Smooth muscle cell (in vitro differentiated cells): ENCODE measurements around the gene ALDH2. TPM values are rescaled to one million over a fixed set of nuclear protein-coding genes. Genes with fewer than 3 reads are reported as not detected.

ENCODE experiments used
- DNase-seq: peaks from one replicate; lab custom pipeline; 2025; ENCODE audit not compliant: unreplicated experiment; lab: John Stamatoyannopoulos, UW
- H2AFZ ChIP-seq: fragments of 200-600 bp; sonication (generic); 2 replicates; pipeline ENCODE4 v1.6.0; 2016; ENCODE audit warnings: antibody characterized with exemption, low read depth, mild to moderate bottlenecking
- H3F3A ChIP-seq: fragments of 200-600 bp; sonication (generic); 2 replicates; pipeline ENCODE4 v1.6.0; 2017; ENCODE audit warnings: antibody characterized with exemption, low read depth
- H3K27ac ChIP-seq: fragments of 200-600 bp; sonication (generic); 2 replicates; pipeline ENCODE4 v1.5.1; 2016; ENCODE audit warnings: low read depth, mild to moderate bottlenecking
- H3K27me3 ChIP-seq: fragments of 200-600 bp; sonication (generic); 2 replicates; pipeline ENCODE4 v1.6.1; 2016; ENCODE audit warnings: low read depth, mild to moderate bottlenecking
- H3K36me3 ChIP-seq: fragments of 200-600 bp; sonication (generic); 2 replicates; pipeline ENCODE4 v1.5.1; 2016; ENCODE audit warnings: low read depth
- H3K4me1 ChIP-seq: fragments of 200-600 bp; sonication (generic); 2 replicates; pipeline ENCODE4 v1.5.1; 2016; ENCODE audit warnings: low read depth
- H3K4me2 ChIP-seq: fragments of 200-600 bp; sonication (generic); 2 replicates; pipeline ENCODE4 v1.6.0; 2016; ENCODE audit warnings: mild to moderate bottlenecking
- H3K4me3 ChIP-seq: fragments of 200-600 bp; sonication (generic); 2 replicates; pipeline ENCODE4 v1.5.1; 2016; ENCODE audit warnings: mild to moderate bottlenecking
- H3K79me2 ChIP-seq: fragments of 200-600 bp; sonication (generic); 2 replicates; pipeline ENCODE4 v1.6.0; 2016; ENCODE audit warnings: low read depth, mild to moderate bottlenecking
- H3K9ac ChIP-seq: fragments of 200-600 bp; sonication (generic); 2 replicates; pipeline ENCODE4 v1.6.0; 2016; ENCODE audit warnings: low read depth
- H3K9me3 ChIP-seq: fragments of 200-600 bp; sonication (generic); replicated peaks from 2 replicates; pipeline ENCODE4 v1.5.1; 2016; ENCODE audit warnings: low read depth
- H4K20me1 ChIP-seq: fragments of 200-600 bp; sonication (generic); 2 replicates; pipeline ENCODE4 v1.6.0; 2016; ENCODE audit warnings: low read depth
- WGBS: methylation state at CpG from one replicate; pipeline ENCODE4 v1.1.7; 2016; ENCODE audit warnings: low lambda C conversion rate; 5-methylcytosine and 5-hydroxymethylcytosine counted together
- polyA plus RNA-seq: library from polyadenylated mRNA; unstranded; fragments of >200 nt; fragmentation: Nextera tagmentation; extraction: Ambion mirVana; gene quantifications from 2 replicates; pipeline ENCODE4 v1.2.1, GENCODE V29; 2016
- total RNA-seq: library from RNA; depleted of rRNA; stranded (reverse); fragments of >200 nt; gene quantifications from 2 replicates; pipeline ENCODE4 v1.2.3, GENCODE V29; 2014
- TF ChIP-seq, protein P1 (sequence below): fragments of 200-600 bp; sonication (generic); IDR thresholded peaks from 2 replicates; pipeline ENCODE4 v1.5.1; 2017; ENCODE audit warnings: borderline replicate concordance, mild to moderate bottlenecking, antibody characterized with exemption; ENCODE audit not compliant: insufficient read depth, poor library complexity, severe bottlenecking

The ALDH2 gene
- total and polyA plus RNA-seq, 2 experiments from 2014 or later = 17.0 to 54.6 TPM

DNA sequence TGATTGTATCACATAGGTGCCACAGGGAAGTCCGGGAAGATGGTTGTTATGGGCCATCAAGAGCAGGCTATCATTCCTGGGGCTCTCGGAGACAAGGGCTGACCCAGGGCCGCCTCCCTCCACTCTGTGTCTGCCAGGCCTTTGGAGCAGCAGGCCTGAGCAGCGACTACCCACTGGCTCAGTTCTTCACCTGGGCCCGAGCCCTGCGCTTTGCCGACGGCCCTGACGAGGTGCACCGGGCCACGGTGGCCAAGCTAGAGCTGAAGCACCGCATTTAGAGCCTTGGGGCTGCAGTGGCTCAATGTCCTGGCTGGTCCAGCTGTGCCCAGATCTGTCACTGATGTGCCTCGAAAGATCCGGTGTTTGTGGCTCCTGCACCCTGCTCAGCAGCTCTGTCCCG is 10.5 kb upstream of the ALDH2 start:
- TF ChIP-seq, protein P1, sequence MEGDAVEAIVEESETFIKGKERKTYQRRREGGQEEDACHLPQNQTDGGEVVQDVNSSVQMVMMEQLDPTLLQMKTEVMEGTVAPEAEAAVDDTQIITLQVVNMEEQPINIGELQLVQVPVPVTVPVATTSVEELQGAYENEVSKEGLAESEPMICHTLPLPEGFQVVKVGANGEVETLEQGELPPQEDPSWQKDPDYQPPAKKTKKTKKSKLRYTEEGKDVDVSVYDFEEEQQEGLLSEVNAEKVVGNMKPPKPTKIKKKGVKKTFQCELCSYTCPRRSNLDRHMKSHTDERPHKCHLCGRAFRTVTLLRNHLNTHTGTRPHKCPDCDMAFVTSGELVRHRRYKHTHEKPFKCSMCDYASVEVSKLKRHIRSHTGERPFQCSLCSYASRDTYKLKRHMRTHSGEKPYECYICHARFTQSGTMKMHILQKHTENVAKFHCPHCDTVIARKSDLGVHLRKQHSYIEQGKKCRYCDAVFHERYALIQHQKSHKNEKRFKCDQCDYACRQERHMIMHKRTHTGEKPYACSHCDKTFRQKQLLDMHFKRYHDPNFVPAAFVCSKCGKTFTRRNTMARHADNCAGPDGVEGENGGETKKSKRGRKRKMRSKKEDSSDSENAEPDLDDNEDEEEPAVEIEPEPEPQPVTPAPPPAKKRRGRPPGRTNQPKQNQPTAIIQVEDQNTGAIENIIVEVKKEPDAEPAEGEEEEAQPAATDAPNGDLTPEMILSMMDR = no peak
- Histone ChIP-seq H3F3A (no peaks in the 10 kb centered on the region), H3K4me3 (no peak overlapping the region), H3K36me3 (no peaks in the 10 kb centered on the region), H3K4me2 (no peak overlapping the region), H3K27ac (no peak overlapping the region), H3K4me1 (peaks cover 5% of the 10 kb centered on the region), H3K79me2 (no peaks in the 10 kb centered on the region), H4K20me1 (peaks cover 8% of the 10 kb centered on the region), H2AFZ (no peak overlapping the region), H3K27me3 (no peaks in the 10 kb centered on the region), H3K9ac (no peak overlapping the region), H3K9me3 (no peaks in the 10 kb centered on the region)
- no peak for DNase-seq
- 99% methylated on average over 15 of the region's 15 CpGs for WGBS

DNA sequence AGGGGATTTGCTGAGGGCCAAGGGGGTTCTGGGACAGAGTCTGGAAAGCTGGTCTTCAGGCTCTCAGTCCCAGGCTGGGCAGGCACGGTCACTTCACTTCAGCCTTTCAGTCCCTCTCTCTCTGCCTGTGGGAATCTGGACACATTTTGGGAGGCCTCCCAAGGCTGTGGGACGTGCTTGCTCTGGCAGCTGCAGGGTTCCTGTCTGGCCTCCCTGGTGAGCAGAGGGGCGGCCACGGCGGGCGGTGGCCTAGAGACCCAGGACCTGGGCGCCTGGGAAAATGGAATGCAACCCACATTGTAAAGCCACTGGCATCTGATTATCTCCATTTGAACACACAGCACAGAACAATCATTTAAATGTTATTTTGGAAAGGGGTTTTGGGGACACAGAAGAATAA is 10.1 kb upstream of the ALDH2 start:
- Histone ChIP-seq H3K79me2 (no peaks in the 10 kb centered on the region), H3K4me2 (no peak overlapping the region), H3K4me3 (no peak overlapping the region), H3K4me1 (peaks cover 7% of the 10 kb centered on the region), H2AFZ (no peak overlapping the region), H3F3A (no peaks in the 10 kb centered on the region), H3K9me3 (no peaks in the 10 kb centered on the region), H3K9ac (no peak overlapping the region), H3K27me3 (no peaks in the 10 kb centered on the region), H4K20me1 (peaks cover 8% of the 10 kb centered on the region), H3K27ac (no peak overlapping the region), H3K36me3 (no peaks in the 10 kb centered on the region)
- 94% methylated on average over 7 of the region's 7 CpGs for WGBS
- TF ChIP-seq, protein P1 = no peak
- no peak for DNase-seq

DNA sequence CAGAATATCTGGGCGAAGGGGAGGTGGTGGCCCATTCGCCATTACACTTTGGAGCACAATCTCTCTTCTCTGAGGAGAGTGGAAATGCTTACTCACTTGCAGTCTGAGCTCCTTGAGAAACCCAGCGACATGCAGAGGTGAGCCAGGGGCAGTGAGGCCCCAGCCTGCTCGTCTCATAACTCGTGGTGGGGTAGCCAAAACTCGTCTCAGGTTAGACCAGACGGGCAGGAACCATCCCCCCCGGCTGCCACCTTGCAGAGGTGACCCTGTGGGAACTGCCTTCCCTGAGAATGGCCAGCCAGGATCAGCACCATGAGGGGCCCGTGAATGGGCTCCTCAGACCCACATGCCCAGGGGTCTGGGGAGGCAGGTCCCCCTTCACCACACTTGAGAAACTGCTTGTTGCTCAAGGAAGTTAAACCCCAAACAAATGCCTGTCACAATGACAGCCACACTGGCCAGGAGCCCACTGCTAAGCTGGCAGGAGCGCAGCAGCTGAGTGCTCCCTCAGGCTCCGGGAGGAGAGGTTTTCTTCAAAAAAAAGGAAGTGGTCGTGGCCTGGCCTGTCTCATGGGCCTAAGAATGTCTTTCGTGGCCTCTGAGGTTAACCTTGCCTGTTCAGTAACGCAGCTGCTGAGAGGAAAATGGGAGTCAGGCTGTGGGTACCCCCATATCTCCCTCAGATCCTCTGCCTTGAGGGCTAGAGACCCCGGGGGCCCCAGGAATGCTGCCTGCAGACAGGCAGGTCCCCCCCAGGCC is 9.2 kb upstream of the ALDH2 start:
- Histone ChIP-seq H3K4me3 (no peak overlapping the region), H3K79me2 (no peaks in the 10 kb centered on the region), H3K9me3 (no peaks in the 10 kb centered on the region), H3K4me1 (peaks cover 12% of the 10 kb centered on the region), H4K20me1 (peaks cover 8% of the 10 kb centered on the region), H3K4me2 (peak overlapping the region; percentile 40), H3K27me3 (no peaks in the 10 kb centered on the region), H2AFZ (no peak overlapping the region), H3K36me3 (no peaks in the 10 kb centered on the region), H3K27ac (no peak overlapping the region), H3K9ac (no peak overlapping the region), H3F3A (no peaks in the 10 kb centered on the region)
- 66% methylated on average over 15 of the region's 15 CpGs for WGBS
- TF ChIP-seq, protein P1 = no peak
- no peak for DNase-seq

DNA sequence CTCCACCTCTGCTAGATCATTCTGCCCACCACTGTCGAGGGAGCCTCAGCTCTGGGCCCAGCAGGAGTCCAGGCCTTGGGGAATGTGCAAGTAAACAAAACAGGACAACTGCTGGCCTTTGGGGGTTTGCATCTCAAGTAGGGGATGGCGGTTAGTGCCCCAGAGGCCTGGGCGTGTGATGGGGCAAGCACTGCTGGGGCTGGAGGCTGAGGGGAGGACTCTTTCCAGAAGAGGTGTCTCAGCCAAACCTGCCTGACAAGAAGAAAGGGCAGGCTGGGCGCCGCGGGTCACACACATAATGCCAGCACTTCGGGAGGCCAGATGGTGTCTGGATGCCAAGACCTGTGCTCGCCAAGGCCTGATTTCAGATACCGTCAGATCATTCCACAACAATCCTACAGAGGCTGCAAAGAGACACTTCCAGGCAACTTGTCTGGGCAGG is 8.6 kb upstream of the ALDH2 start:
- Histone ChIP-seq H2AFZ (no peak overlapping the region), H3K9me3 (no peaks in the 10 kb centered on the region), H3K27ac (no peak overlapping the region), H4K20me1 (peaks cover 8% of the 10 kb centered on the region), H3F3A (no peaks in the 10 kb centered on the region), H3K27me3 (no peaks in the 10 kb centered on the region), H3K4me1 (peaks cover 12% of the 10 kb centered on the region), H3K9ac (no peak overlapping the region), H3K79me2 (no peaks in the 10 kb centered on the region), H3K36me3 (no peaks in the 10 kb centered on the region), H3K4me3 (no peak overlapping the region), H3K4me2 (peak overlapping the region; percentile 40)
- WGBS = 76% methylated on average over 9 of the region's 9 CpGs
- TF ChIP-seq, protein P1 = no peak
- no peak for DNase-seq
